ENCODE results near the gene KRT71.
"Not testable (repeated sequence)": the region's sequence is repeated elsewhere in the genome, so short reads cannot be mapped to it uniquely, and the experiment has no call there.

The KRT71 gene

GRCh38 chr12:52519387-52519703, 33.6 kb downstream of the KRT71 start:
- DNase-seq = no peak

- no peak for DNase-seq
Measured at GRCh38 chr12:52518574-52519386, 34.2 kb downstream of the KRT71 start.

DNA sequence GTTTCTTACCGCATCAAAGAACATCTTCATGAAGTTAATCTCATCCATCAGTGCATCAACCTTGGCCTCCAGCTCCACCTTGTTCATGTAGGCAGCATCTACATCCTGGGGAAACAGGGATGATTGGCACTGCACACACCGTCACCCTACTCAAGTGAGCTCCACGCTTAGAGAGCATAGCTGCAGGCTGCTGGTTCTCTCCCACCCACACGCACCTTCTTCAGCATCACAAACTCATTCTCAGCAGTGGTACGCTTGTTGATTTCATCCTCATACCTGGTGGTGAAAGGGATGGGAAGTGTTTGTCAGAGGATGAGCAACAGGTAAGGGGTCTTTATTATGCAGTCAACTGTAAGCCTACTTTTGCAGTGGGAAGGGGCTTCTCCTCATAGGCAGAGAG, 35.1 kb downstream of the KRT71 start:
- DNase-seq = no peak

GRCh38 chr12:52517005-52517835, 35.7 kb downstream of the KRT71 start:
- DNase-seq = no peak

DNA sequence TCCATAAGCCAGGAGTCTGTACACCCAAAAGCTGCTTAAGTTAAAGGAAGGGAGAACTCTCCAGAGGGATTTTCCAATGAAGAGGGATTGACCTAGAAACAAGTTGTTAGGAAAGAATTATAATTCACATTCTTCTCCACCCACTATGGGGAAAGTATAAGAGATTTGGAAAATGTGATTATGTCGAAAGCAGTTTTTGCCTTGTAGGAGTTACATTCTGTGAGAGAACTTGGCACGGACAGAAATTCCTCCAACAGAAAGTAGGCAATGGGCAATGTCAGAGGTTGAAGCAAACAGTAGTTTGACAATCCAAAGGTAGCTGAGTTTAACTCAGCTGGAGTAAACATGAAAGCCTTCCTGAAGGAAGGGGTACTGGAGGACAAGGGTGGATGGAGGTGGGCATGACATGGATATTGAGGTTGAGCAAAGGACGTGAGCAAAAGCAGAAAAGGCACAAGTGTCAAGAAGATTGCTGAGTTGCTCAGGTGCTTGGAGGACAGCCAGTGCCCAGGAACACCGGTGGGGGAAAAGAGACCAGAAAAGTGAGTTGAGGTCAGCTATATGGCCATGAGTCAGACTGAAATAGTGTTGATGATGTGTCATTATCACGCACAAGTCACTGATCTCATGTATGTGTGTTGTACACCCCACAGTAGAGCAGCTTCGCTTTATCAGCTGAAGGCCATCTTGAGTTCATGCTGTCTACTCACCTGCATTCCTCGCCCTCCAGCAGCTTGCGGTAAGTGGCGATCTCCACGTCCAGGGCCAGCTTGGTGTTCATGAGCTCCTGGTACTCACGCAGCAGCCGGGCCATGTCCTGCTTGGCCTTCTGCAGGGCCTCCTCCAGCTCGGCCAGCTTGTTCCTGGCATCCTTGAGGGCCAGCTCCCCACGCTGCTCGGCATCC, 36.8 kb downstream of the KRT71 start:
- DNase-seq = no peak

GRCh38 chr12:52515319-52515646, 37.7 kb downstream of the KRT71 start:
- no peak for DNase-seq

- DNase-seq = no peak
Measured at GRCh38 chr12:52514471-52515318, 38.2 kb downstream of the KRT71 start.

- no peak for DNase-seq
Measured at GRCh38 chr12:52513736-52514135, 39.2 kb downstream of the KRT71 start.

DNA sequence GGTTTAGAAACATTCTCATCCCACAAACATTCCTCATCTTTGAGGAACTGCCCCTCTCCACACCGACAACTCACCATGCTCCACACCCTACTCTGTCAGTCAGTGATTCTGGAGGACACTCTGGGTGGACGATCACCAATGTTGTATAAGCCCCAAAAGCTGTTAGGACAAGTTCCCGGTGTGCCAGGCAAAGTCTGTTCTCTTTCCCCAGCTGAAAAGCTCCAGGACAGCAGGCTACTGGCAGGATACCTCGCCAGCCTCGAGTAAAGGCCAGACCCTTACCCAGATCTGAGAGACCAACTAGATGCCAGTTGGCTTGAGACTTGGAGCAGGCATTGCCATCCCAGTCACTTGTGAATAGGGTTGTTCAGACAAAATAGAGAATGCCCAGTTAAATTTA, 44.7 kb downstream of the KRT71 start:
- no peak for DNase-seq

- peak in 1 of 2 experiments; percentile 13 for DNase-seq
Measured at GRCh38 chr12:52506858-52507715, 45.9 kb downstream of the KRT71 start.

DNA sequence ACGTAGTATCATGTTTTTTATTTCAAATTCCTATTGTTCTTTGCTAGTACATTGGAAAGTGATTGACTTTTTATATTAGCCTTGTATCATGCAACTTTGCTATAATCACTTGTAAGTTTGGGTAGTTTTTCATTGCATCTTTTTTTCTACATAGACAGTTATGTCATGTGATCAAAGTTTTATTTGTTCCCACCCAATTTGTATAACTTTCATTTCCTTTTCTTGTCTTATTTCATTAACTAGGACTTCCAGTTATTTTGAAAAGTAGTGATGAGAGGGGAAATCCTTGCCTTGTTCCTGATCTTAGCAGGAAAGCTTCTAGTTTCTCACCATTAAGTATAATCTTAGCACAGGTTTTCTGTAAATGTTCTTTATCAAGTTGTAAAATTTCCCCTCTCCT, 50.1 kb downstream of the KRT71 start:
- no peak for DNase-seq

GRCh38 chr12:52501490-52501889, 51.5 kb downstream of the KRT71 start:
- DNase-seq = no peak

- DNase-seq = not testable (repeated sequence)
Measured at GRCh38 chr12:52500574-52500973, 52.4 kb downstream of the KRT71 start.

- no peak for DNase-seq
Measured at GRCh38 chr12:52499806-52500560, 53.0 kb downstream of the KRT71 start.

DNA sequence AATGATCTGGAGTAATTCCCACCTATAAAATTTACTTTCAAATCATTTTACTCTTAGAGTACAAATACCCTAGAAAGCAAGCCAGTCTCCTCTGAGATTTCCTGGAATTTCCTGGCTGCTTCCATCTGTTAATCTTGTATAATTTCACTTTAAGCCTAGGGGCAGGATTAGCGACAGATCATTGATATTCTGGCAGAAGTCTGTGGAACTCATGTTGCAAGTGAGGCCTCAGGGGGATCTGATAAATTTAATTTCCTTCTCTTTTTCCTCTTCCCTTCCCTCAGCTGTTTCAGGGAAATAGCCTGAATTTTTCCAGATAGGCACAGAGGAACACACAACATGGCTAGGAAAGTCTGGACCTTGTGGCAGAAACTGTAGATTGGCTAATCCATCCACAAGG, 54.0 kb downstream of the KRT71 start:
- DNase-seq = no peak

DNA sequence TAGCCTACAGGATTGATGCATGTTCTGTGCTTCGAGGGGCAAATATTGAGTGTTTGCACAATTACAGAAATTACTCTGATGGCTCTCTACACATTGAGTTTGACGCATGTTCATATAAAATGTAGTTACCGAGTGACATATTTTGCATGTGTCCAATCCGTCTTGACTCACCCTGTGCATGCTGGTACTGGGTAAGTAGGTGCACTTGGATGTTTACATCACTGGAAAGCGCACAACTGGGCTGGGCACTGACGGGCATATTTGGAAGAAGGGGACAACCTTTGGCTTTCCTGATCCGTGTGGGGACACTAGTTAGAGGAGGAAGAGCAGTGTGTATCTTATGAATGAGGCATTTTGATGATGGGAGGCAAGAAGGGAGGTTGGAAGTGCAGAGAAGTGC, 55.0 kb downstream of the KRT71 start:
- no peak for DNase-seq

GRCh38 chr12:52496590-52497071, 56.3 kb downstream of the KRT71 start:
- no peak for DNase-seq

DNA sequence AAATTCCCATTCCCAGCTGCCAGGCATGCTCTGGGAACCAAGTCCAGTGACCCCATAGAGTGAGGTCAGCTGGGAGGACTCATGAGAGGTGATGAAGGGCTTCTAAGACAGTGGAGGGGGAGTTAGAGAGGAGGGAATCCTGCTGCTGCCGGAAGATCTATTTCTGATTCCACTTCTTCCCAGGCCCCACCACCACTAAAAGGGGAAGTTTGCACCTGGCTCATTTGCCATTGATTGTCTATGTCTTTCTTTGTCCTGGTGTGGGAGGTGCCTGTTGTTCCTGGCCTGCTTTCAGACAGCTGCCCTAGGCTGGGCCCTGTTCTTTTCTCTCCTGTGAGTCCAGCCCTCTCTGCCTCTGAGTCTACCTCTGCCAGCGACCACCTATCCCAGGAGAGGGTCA, 56.9 kb downstream of the KRT71 start:
- peak in 1 of 2 experiments; percentile 3 for DNase-seq

GRCh38 chr12:52495389-52495788, 57.6 kb downstream of the KRT71 start:
- peak; percentile 6 to 29 for DNase-seq

DNA sequence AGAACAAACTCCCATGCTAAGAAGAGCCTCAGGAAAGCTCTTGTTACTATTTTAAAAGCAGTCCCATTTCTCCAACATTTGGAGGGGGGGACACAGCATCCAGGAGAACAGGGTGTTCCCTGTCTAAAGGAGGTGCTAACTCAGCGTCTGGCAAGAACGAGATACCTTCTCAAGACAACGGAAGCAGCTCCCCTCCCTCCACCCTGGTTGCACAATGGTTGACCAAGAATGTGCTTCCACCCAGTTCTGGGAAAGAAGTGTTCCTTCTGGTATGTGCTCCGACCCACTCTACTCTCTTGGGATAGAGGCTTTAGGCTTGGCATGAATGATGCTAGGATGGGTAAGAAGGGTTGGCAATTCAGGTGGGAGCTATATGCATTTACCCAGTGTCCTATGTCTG, 58.4 kb downstream of the KRT71 start:
- no peak for DNase-seq

Measured in SHP77 (cell line).